B cell (primary cell): ENCODE data around the gene ESPL1. TPM values are rescaled to one million over a fixed set of nuclear protein-coding genes. Genes with fewer than 3 reads are reported as not detected.

Experiments
- ATAC-seq: fragments of 200-7000 bp; cut with Tn5 transposase; one replicate; pipeline ENCODE4 v1.10.0; 2021; ENCODE audit warnings: low read depth, mild to moderate bottlenecking, moderate number of reproducible peaks, moderate library complexity
- CTCF ChIA-PET: fragments of 350-600 bp; sonication (Branson Sonifier 250); formaldehyde crosslinking; loops from one replicate; lab custom pipeline; 2021; ENCODE audit warnings: antibody characterized with exemption, inconsistent platforms; lab: Charles Lee
- POLR2A ChIA-PET: fragments of 350-600 bp; sonication (Branson Sonifier 250); formaldehyde crosslinking; loops from one replicate; lab custom pipeline; 2021; ENCODE audit warnings: antibody characterized with exemption; lab: Charles Lee
- DNase-seq: peaks from one replicate; pipeline ENCODE4 v3.0.0; 2013
- H2AFZ ChIP-seq: 2 replicates; pipeline ENCODE4 v1.6.1; 2012; ENCODE audit warnings: mild to moderate bottlenecking, low read depth, low read length; ENCODE audit not compliant: insufficient read depth, poor library complexity, severe bottlenecking
- H3K27ac ChIP-seq, 2 donors: 1 replicate in 1 of 2; 2 replicates in 1 of 2; pipeline ENCODE4 v1.5.1; 2012 to 2013; ENCODE audit warnings: low read length in 2 of 2, mild to moderate bottlenecking in 2 of 2, moderate library complexity in 1 of 2
- H3K27me3 ChIP-seq, 4 experiments: fragments of 200-600 bp in 1 of 4; sonication (generic) in 1 of 4; replicated peaks in 1 of 4; 1 replicate in 2 of 4; 2 replicates in 2 of 4; pipeline versions ENCODE4 v1.6.1 to v1.7.0; 2013 to 2016; ENCODE audit warnings: low read length in 3 of 4, mild to moderate bottlenecking in 2 of 4, mixed read lengths in 1 of 4, moderate library complexity in 1 of 4; ENCODE audit not compliant: insufficient read depth in 4 of 4, control insufficient read depth in 3 of 4; ENCODE audit errors: control extremely low read depth in 1 of 4
- H3K36me3 ChIP-seq, 2 experiments: replicated peaks in 1 of 2; 1 replicate in 1 of 2; 2 replicates in 1 of 2; pipeline versions ENCODE4 v1.6.1 to v1.7.1; 2013; ENCODE audit warnings: low read length in 1 of 2; ENCODE audit not compliant: insufficient read depth in 2 of 2, control insufficient read depth in 1 of 2; ENCODE audit errors: control extremely low read depth in 1 of 2, extremely low read depth in 1 of 2
- H3K4me1 ChIP-seq, 2 donors: fragments of 200-600 bp in 1 of 2; sonication (generic) in 1 of 2; 1 replicate in 1 of 2; 2 replicates in 1 of 2; pipeline versions ENCODE4 v1.5.1 to v1.6.1; 2013 to 2017; ENCODE audit warnings: low read length in 2 of 2; ENCODE audit not compliant: control insufficient read depth in 2 of 2, insufficient read depth in 2 of 2
- H3K4me2 ChIP-seq: replicated peaks from 2 replicates; pipeline ENCODE3; 2012; ENCODE audit warnings: mild to moderate bottlenecking, low read depth, low read length; ENCODE audit not compliant: poor library complexity, severe bottlenecking
- H3K4me3 ChIP-seq, 5 experiments: fragments of 200-600 bp in 1 of 5; sonication (generic) in 1 of 5; 1 replicate in 3 of 5; 2 replicates in 2 of 5; pipeline versions ENCODE4 v1.5.1 to v1.7.0; 2011 to 2016; ENCODE audit warnings: low read length in 4 of 5, mild to moderate bottlenecking in 4 of 5, low read depth in 2 of 5, control low read depth in 1 of 5, moderate library complexity in 1 of 5; ENCODE audit not compliant: insufficient read depth in 1 of 5; ENCODE audit errors: control extremely low read depth in 1 of 5, extremely low read depth in 1 of 5
- H3K79me2 ChIP-seq: fragments of 200-600 bp; sonication (generic); one replicate; pipeline ENCODE4 v1.6.0; 2016; ENCODE audit warnings: low read length; ENCODE audit not compliant: control insufficient read depth, insufficient read depth
- H3K9ac ChIP-seq: fragments of 200-600 bp; sonication (generic); 2 replicates; pipeline ENCODE4 v1.6.1; 2017; ENCODE audit warnings: mild to moderate bottlenecking, low read length, moderate library complexity
- H3K9me3 ChIP-seq, 3 donors: one replicate each; pipeline versions ENCODE4 v1.6.1 to v1.7.1; 2013; ENCODE audit warnings: low read length in 2 of 3; ENCODE audit not compliant: control insufficient read depth in 2 of 3, insufficient read depth in 1 of 3; ENCODE audit errors: control extremely low read depth in 1 of 3
- H4K20me1 ChIP-seq: 2 replicates; pipeline ENCODE4 v1.6.0; 2012; ENCODE audit warnings: mild to moderate bottlenecking, low read length; ENCODE audit not compliant: insufficient read depth, control insufficient read depth, poor library complexity, severe bottlenecking
- H3K27ac Mint-ChIP-seq: one replicate; pipeline ENCODE4 v1.8.0; 2021; ENCODE audit warnings: mixed read lengths
- H3K27me3 Mint-ChIP-seq: one replicate; pipeline ENCODE4 v1.8.0; 2021; ENCODE audit warnings: mixed read lengths
- H3K4me1 Mint-ChIP-seq: one replicate; pipeline ENCODE4 v1.8.0; 2021; ENCODE audit warnings: mixed read lengths
- H3K4me3 Mint-ChIP-seq: one replicate; pipeline ENCODE4 v1.8.0; 2021; ENCODE audit warnings: mixed read lengths
- H3K9me3 Mint-ChIP-seq: one replicate; pipeline ENCODE4 v1.8.0; 2022; ENCODE audit warnings: mixed read lengths; ENCODE audit not compliant: insufficient read depth
- CTCF ChIP-seq: fragments of 200-600 bp; IDR thresholded peaks from one replicate; pipeline ENCODE4 v1.8.0; 2022; ENCODE audit warnings: antibody characterized with exemption, mild to moderate bottlenecking
- EZH2 ChIP-seq: IDR thresholded peaks from 2 replicates; pipeline ENCODE4 v1.6.1; 2012; ENCODE audit warnings: borderline replicate concordance, low read depth, mild to moderate bottlenecking, moderate library complexity, low read length; ENCODE audit not compliant: insufficient read depth, poor library complexity, severe bottlenecking
- WGBS: methylation state at CpG from one replicate; pipeline ENCODE4 v1.1.5; 2013; ENCODE audit warnings: missing lambda C conversion rate; ENCODE audit not compliant: insufficient coverage; 5-methylcytosine and 5-hydroxymethylcytosine counted together
- intact Hi-C: fragments of 100-400 bp; cut with micrococcal nuclease; formaldehyde crosslinking; loops from one replicate; pipeline ENCODE4 v1.10.0; 2022
- polyA plus RNA-seq: library from polyadenylated mRNA; depleted of rRNA; stranded (reverse); fragments of >200 nt; gene quantifications from 2 replicates; pipeline ENCODE4 v1.2.3, GENCODE V29; 2012
- total RNA-seq, 2 donors: library from RNA; stranded (reverse); fragments of 120-200 nt in 1 of 2; gene quantifications; 1 replicate in 1 of 2; 2 replicates in 1 of 2; pipeline versions ENCODE4 v1.2.3 to v1.2.4, GENCODE V29; 2013 to 2022

The ESPL1 gene
- total and polyA plus RNA-seq, 2 donors (not counting 1 experiment from before 2014, with no cell fraction given), result 0.88 to 2.4 TPM

GRCh38 chr12:53239643-53240258, 28.3 kb upstream of the ESPL1 start:
- WGBS, result 96% methylated on average over 10 of the region's 10 CpGs
- CTCF ChIA-PET, result interaction anchor here (0.6 to 1.3 kb wide), 3 partner anchors 27 to 211 kb away, joined by 3 read pairs; no protein-coding TSS in a partner anchor
- Histone ChIP-seq H3K4me3 (no peak overlapping the region), H3K36me3 (no peaks in the 10 kb centered on the region), H3K27ac (no peak overlapping the region), H4K20me1 (no peaks in the 10 kb centered on the region), H3K9me3 (peaks cover 0 to 3% (median 0%) of the 10 kb centered on the region in 3 donors), H3K79me2 (no peaks in the 10 kb centered on the region), H3K4me2 (no peak overlapping the region), H3K9ac (no peak overlapping the region), H3K4me1 (peaks cover 26 to 34% of the 10 kb centered on the region in 2 donors), H3K27me3 (peaks cover 0 to 4% (median 0%) of the 10 kb centered on the region in 4 experiments), H2AFZ (no peak overlapping the region)
- TF ChIP-seq CTCF (no peak), EZH2 (no peak)
- ATAC-seq (no peak), DNase-seq (no peak)
- Mint-ChIP-seq H3K4me1 (peaks cover 40% of the 10 kb centered on the region), H3K27me3 (peaks cover 8% of the 10 kb centered on the region), H3K4me3 (no peak overlapping the region), H3K27ac (no peak overlapping the region), H3K9me3 (no peaks in the 10 kb centered on the region)
- POLR2A ChIA-PET, result interaction anchor here (0.7 kb wide), 1 partner anchor 16 kb away, joined by 6 read pairs; no protein-coding TSS in a partner anchor
- intact Hi-C loops, result no loop called here
